GM12891 (cell line): ENCODE measurements around the gene SNX9.

Experiments
- POLR2A ChIP-seq: IDR thresholded peaks from 2 replicates; pipeline ENCODE4 v1.6.1; 2011; ENCODE audit warnings: low read depth, low read length, control low read depth
- POLR2AphosphoS5 ChIP-seq: IDR thresholded peaks from 2 replicates; pipeline ENCODE4 v1.6.1; 2011; ENCODE audit warnings: low read depth, low read length, control low read depth
- POU2F2 ChIP-seq: IDR thresholded peaks from 2 replicates; pipeline ENCODE4 v1.6.1; 2011; ENCODE audit warnings: low read depth, mild to moderate bottlenecking, control low read depth, low read length, moderate library complexity
- TAF1 ChIP-seq: IDR thresholded peaks from 2 replicates; pipeline ENCODE4 v1.6.1; 2011; ENCODE audit warnings: low read depth, low read length, control low read depth

GRCh38 chr6:157981395-157982101 lies 158.5 kb downstream of the SNX9 start, which contains the start of gene SYNJ2:
- TF ChIP-seq POLR2A (no peak), TAF1 (no peak), POLR2AphosphoS5 (no peak), POU2F2 (no peak)
